Measurements from ENCODE around the gene RNF123.

- TF ChIP-seq CTCF (IDR thresholded peaks at IDR 0.05) (no peak), POLR2A (IDR thresholded peaks at IDR 0.05) (no peak)
Observed at GRCh38 chr3:49713336-49714105, 24.2 kb downstream of the RNF123 start.

Data from right lobe of liver (tissue), 4 donors.